Stimulated activated CD8-positive, alpha-beta memory T cell treated with anti-CD3 and anti-CD28 coated beads, Interleukin-15, amount 100 ng/mL, for 48 hours (primary cell): ENCODE data around the gene KLK4.
"Not testable (repeated sequence)": the region's sequence is repeated elsewhere in the genome, so short reads cannot be mapped to it uniquely, and the experiment has no call there.

Experiments used
- DNase-seq, 2 donors: peaks; one replicate each; pipeline ENCODE4 v3.0.0-alpha.2; 2020; ENCODE audit warnings: low read depth in 2 of 2

Gene KLK4

DNA sequence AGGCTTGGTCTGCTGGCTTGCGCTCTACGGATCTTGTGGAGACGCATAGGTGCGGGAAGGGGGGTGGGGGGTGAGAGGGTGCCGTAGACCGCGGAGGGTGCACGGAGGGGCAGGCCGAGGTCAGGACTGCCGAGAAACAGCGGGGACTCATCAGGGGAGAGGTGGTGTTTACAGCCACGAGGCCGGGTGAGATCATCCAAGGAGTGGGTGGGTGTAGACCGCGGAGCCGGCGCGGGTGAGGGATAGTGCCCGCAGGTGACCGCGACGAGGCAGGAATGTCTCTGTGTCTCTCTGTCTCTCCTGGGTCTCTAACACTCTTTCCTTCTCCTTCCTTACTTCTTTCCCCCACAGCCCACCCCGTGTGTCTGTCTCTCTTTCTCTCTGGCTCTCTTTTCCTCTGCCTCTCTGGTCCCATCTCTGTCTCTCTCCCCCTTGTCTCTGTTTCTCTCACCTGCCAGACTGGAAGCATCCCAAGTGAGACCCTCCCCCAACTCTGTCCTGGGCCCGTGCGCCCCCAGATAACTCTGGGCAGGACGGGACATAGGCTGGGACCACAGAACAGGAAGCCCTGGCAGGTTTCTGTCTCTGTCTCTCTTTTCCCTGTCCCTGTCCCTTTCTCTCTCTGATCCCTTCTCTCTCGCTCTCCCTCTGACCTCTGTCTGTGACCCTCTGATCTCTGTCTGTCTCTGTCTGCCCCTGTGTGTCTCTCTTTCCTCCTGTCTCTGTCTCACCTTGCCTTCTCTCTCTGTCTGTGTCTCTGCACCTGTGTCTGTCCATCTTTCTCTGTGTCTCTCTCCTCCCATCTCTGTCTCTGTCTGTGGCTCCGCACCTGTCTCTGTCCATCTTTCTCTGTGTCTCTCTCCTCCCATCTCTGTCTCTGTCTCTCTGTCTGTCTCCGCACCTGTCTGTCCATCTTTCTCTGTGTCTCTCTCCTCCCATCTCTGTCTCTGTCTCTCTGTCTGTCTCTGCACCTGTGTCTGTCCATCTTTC is 1.8 kb upstream of the KLK4 start:
- peak; percentile 19 to 20 for DNase-seq

DNA sequence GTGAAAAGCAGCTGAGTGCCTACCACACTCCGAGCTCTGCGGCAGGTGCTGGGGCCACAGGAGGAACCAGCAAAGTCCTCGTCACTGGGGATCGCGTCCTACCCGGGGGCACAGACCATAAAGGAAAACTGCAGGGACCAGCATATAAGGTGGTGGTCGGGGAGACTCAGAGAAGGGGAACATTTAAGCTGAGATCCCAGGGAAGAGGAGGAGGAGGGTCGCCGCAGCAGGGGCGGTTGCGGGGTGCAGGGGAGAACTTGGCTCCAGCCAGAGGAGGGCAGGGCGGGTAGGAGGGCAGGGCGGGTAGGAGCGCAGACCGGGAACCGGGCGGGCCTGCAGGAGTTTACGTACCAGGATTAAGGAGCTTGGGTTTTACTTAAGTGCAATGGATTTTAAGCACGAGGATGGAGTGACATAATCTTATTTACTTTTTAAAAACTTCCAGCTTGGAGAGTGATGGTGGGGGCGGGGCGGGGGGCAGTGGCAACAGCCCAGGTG is 956 bp upstream of the KLK4 start:
- no peak for DNase-seq

DNA sequence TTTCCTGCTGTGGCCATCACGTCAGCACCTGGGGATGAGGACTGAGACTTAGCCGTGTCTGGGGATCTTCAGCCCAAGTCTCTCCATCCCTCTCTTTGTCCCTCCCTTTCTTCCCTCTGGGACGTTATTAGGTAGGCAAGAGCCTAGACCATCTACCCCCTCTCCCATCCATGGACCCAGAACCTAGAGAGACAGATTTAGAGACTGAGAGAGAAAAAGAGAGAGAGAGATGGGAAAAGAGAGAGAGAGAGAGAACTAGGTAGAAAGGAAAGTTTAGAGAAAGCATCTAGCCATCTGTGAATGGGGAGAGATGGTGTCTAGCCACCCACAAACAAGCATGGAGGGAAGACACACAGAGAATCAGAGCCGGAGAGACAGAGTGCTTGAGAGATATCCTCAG is 473 bp downstream of the KLK4 start:
- no peak for DNase-seq

DNA sequence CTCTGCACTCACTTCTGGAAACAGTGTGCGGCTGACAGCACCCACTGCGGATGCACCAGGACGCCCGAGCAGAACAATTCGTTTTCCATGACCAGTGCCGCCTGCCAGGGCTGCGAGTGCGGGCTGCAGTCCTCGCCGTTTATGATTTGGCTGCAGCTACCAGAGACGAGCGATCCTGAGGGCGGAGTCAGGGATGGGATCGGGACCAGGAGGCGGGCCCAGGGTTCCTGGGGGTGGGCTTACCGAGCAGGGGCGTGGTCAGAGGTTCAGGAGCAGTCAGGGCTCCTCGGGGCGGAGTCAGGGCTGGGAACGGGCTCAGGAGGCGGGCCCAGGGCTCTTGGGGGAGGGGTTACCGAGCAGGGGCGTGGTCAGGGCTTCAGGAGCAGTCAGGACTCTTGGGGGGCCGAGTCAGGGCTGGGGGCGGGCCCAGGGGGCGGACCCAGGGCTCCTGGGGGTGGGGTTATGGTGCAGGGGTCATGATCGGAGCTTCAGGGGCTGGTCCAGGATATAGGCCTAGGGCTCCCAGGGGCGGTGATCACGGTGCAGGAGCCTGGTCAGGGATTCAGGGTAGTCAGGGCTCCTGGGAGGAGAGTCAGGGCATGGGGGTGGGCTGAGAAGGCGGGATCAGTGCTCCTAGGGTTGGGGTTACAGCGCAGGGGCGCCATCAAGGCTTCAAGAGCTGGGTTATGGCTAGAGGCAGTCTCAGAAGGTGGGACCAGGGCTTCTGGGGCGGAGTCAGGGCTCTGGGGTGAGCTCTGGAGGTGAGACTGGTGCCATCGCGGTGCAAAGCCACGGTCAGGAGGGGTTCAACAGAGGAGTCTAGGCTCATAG is 1.7 kb downstream of the KLK4 start:
- DNase-seq: peak; percentile 19 to 40

DNA sequence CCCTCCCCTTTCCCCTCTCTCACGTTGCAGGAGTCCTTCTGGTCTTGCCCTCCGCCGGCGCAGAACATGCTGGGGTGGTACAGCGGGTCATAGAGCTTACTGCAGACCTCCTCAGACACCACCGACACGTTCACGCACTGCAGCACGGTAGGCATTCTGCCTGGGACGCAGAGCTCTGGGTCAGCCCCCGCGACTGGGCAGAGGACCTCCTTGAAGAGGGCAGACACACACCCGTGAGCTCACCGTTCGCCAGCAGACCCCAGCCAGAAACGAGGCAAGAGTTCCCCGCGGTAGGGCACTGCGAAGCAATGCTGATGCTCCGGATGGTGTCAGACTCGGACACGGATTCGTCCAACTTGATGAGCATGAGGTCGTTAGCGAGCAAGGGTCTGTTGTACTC is 2.9 kb downstream of the KLK4 start:
- no peak for DNase-seq

DNA sequence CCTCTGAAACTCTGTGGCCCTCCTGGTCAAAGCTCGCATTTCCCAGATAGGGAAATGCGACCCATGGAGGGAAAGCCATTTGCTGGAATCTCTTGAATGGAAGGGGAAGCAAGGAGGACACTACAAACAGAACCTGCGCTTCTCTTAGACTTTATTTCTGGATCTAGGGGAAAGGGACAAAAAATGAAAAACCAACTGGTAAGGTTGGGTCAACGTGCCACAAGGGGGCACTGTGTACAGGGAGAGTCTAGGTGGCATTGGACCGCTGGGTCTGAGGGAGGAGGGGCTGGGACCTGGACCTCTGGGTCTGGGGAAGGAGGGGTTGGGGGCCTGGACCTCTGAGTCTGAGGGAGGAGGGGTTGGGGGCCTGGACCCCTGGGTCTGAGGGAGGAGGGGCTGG is 5.0 kb downstream of the KLK4 start:
- no peak for DNase-seq

DNA sequence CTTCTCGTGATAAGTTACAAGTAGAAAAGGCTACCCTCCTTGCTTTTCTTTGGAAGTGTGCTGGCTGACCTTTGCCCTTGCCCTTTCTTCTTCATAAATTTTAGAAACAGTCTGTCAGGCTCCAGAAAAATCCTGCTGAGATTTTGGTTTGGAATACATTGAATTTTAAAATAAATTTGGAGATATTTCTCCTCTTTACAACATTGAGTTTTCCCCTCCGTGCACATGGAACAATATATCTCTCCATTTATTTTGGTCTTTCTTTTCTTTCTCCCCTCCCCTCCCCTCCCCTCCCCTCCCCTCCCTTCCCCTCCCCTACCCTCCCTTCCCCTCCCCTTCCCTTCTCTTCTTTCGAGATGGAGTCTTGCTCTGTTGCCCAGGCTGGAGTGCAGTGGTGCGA is 8.6 kb downstream of the KLK4 start:
- no peak for DNase-seq

DNA sequence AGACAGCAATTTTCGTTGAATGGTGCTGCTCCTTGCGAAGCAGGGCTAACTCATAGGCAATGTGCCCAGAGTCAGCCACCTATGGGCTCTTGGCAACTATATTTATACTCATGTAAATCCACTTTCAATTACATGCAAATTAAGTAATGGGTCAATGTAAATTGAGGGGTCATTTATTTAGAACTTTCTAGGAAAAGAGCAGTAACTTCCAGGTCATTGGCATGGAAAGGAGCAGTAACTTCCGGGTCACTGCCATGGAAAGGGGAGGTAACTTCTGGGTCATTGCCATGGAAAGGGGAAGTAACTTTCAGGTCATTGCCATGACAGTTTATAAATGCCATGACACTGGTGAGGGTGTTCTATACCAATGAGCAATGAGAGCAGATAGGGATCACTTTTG is 11.6 kb downstream of the KLK4 start:
- no peak for DNase-seq

DNA sequence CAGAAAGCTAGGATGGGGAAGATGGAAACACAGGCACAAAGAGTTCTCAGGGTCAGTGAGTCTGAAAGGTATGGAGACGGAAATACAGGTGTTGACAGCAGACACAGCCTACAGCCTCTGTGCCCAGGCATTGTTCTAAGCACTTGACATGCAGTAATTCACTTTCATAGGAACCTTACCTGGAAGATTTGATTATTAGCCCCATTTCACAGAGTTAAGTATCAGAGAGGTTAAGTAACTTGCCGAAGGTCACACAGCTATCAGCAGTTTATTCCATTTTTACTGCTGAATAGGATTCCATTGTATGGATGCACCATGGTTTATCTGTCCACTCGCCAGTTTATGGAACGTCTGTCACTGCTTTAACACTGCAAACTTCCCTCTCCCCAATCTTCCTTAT is 13.2 kb downstream of the KLK4 start:
- no peak for DNase-seq

DNA sequence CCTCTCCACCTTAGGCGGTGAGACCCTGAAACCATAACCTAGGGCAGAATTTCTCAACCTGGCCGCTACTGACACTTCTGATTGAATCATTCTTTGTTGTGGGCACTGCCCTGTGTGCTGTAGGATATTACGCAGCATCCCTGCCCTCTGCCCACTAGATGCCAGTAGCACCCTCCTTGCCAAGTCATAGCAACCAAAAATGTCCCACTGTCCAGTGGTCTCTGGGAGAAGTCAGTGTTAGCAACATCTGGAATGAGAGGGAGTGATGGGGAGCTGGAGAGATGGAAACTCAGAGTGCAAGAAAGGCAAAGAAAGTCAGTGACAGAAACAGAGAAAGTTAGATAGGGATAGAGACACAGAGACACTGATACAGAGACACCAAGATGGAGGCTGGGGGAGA is 13.6 kb downstream of the KLK4 start:
- DNase-seq: no peak

DNA sequence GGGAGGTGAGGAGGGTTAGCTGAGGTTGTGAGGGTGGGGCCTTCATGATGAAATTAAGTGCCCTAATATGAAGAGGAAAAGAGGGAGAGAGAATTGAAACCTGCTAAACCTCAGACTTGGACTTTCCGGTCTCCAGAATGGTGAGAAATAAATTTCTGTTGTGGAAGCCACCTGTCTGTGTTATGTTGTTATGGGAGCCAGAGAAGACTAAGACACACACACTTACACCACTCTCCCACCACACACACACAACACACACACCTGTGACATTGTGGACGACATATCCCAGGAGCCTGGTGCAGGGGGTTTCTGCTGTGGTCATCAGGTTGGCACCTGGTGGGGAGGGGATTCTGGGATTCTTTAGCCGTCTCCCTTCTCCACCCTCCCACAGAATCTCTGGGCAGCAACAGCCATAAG is 14.0 kb downstream of the KLK4 start:
- no peak for DNase-seq

DNA sequence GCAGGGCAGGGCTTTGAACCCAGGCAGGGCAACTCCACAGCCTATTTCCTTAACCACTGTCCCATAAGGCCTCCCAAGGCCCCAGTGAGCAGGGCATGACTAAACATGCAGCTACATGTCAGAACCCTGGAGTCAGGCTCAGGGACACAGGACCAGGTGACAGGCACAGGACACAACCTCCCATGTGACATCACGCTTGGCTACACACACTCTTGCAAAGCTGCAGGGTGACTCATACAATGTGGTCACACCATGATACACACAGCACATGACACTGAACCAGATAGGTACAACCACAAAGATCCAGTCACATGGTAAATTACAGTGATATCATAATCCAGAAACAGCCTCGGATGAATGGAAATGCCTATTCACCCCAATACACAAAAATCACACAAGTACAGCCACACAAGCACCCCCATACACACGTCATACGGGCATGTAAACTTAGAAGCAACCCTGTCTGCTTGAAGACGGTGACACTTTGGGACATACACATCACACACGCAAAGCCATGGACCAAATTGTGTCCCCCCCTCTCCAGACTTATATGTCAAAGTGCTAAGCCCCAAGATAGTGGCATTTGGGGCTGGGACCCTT is 14.5 kb downstream of the KLK4 start:
- DNase-seq: peak; percentile 15 to 22

DNA sequence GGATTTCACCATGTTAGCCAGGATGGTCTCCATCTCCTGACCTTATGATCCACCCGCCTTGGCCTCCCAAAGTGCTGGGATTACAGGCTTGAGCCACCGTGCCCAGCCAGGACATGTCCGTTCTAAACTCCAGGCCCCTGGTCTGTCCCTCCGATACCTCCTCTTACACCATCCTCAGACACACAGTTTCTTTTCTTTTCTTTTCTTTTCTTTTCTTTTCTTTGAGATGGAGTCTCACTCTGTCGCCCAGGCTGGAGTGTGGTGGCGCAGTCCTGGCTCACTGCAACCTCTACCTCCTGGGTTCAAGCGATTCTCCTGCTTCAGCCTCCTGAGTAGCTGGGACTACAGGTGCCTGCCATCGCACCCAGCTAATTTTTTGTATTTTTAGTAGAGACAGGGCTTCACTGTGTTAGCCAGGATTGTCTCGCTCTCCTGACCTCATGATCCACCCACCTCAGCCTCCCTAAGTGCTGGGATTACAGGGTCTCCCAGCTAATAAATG is 15.1 kb downstream of the KLK4 start:
- DNase-seq: not testable (repeated sequence)

DNA sequence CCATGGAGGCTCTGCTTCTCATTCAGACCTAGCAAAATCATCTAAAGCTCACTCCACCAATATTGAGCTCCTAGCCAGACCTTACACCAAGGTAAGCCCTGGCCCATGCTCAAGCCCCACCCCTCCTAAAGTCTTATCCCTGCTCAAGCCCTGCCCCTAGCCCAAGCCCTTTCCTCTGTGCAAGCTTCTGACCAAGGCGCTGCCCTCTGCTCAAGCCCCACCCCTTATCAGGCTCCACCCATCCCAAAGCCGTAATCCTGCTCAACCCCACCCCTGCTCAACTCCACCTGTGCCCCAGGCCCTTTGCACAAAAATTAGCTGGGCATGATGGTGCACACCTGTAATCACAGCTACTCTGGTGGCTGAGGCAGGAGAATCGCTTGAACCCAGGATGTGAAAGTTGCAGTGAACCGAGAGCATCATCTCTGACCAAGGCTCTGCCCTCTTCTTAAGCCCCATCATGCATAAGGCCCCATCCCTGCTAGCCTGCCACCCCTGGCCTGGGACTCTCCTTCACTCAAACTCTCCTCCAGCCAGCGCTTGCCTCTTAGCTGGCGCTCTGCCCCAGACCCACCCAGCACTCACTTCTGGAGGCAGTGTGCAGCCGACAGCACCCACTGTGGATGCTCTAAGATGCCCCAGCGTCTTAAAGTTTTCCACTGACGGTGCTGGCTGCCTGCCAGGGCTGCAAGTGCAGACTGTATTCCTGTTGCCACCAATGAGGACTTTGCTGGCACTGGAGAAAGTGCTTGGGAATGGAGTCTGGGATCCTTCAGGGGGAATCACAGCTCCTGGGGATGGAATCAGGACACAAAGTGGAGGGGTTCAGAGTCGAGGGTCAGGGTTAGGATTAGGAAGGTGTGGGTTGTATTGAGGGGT is 16.5 kb downstream of the KLK4 start:
- DNase-seq: no peak

DNA sequence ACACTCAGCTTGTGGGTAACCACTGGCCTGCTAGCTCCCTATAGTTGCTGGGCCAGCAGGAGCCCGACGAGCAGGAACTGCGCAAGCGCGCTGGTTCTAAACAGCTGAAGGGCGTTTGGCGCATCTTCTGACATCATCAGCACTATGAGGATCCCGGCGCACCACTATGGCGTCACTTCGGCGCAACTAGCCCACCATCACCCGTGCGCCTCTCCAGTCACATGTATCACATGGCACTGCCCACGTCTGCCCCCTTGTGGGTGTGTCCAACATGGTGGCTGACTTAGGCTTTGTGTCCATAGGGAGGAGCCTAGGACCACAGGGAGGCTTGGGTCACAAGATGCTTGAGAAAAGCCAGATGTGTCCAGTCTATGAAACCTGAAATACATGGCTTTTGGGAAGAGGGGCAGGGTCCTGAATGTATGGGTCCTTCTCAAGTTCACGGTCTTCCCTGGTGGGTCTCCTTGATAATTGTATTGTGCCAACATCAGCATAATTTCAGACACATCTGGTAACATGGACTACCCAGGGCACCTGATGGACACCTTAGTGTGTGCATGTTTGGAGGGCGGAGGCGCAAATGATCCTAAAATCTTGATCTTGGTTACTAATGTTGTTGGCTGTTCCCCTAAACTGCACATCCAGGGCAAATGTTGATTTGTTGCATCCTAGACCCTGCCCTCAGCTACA is 18.0 kb downstream of the KLK4 start:
- DNase-seq: no peak

DNA sequence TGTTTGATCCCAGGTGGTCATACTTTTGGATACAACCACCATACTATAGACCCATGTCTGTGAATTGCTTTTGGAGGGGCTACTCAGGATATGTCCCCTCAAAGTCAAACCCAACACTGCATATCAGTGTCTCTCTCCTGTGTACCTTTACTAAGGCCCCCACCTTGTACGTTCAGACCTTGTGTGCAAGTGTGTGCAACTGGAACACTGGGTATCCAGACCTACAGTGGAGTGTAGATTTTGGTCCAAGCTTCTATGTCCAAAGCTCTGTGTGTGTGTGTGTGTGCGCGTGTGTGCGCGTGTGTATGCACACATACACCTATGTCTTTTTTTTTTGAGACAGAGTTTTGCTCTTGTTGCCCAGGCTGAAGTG is 20.0 kb downstream of the KLK4 start:
- no peak for DNase-seq

DNA sequence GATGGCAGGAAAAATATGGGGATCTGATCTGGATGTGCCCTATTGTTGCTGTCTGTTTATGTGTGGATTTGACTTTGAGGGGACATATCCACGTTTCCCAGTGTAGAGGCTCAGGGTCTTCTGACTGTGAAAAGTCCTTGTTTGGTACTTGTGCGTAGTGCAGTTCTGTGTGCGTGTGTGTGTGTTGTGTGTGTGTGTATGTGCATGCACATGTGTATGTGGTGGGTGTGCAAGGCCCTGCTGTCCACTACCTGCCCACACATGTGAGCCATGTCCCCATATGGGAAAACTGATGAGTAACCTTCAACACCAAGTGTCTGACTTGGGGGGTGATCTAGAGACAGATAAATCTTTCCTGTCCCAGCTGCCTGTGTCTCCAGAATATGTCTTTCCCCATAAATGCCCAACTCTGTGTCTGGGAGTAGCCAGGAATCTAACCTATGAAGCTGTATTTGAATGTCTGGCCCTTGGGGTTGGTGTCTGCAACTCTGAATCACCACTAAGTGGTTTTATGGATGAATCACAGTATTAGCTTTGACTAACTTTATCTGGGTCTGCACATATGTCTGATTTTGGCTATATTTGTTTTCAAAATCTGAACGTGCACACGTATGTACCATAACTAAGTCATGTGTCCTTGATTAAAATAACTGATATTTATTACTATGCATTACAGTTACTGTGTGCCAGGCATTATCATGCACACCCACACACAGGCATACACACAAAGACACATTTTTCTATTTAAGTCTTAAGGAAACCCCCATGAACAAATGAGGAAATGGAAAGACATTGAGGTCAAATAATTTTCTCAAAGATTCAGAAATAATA is 20.6 kb downstream of the KLK4 start:
- DNase-seq: no peak

DNA sequence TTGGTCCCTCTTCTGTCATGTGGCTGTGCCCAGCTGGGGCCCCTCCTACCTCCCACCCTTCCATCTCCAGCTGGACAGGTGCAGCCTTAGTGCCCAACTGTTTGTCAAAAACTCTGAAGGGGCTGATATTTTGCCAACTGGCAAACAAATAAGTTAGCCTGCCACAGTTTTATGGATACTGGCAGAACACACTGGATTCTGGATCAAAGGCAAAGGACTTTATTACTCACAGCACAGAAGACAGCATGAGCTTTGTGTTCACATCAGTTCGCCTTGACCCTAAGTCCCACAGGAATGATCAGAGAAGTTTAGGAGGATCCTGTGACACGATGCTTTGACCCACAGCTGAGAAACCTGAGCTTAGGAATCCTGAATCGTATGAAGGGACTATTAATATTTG is 21.6 kb downstream of the KLK4 start:
- DNase-seq: no peak

DNA sequence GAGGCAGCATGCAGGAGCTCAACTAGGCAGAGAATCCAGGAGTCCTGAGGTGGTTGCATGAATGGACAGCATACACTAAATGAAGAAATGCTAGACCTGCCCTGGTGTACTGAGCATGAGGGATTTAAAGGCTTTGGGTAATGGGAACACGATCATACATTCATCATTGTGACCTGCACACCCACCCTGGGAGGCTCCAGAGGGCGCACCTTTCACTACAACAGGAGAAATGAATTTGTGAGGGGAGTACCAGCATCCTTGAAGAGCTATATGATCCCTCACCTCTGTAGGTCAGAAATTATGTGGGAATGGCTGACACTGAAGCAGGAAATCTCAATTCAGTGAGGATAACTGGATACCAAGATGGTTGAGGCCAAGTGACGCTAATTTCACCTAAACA is 29.0 kb downstream of the KLK4 start:
- DNase-seq: no peak

DNA sequence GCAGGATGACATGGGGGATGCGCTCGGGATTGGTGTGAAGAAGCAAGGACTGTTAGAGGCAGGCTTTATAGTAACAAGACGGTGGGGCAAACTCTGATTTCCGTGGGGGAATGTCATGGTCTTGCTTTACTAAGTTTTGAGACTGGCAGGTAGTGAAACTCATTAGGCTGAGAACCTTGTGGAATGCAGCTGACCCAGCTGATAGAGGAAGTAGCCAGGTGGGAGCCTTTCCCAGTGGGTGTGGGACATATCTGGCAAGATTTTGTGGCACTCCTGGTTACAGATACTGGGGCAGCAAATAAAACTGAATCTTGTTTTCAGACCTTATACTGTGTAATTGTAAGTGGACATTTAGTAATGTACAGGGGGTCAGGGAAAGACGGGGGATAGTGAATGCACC is 31.0 kb downstream of the KLK4 start:
- DNase-seq: no peak
